ENCODE results near the gene WNT7A. TPM values are rescaled to one million over a fixed set of nuclear protein-coding genes. Genes with fewer than 3 reads are reported as not detected.

WNT7A gene
- total RNA-seq, 4 donors from 2014 or later: 0.17 TPM; not detected in 3

DNA sequence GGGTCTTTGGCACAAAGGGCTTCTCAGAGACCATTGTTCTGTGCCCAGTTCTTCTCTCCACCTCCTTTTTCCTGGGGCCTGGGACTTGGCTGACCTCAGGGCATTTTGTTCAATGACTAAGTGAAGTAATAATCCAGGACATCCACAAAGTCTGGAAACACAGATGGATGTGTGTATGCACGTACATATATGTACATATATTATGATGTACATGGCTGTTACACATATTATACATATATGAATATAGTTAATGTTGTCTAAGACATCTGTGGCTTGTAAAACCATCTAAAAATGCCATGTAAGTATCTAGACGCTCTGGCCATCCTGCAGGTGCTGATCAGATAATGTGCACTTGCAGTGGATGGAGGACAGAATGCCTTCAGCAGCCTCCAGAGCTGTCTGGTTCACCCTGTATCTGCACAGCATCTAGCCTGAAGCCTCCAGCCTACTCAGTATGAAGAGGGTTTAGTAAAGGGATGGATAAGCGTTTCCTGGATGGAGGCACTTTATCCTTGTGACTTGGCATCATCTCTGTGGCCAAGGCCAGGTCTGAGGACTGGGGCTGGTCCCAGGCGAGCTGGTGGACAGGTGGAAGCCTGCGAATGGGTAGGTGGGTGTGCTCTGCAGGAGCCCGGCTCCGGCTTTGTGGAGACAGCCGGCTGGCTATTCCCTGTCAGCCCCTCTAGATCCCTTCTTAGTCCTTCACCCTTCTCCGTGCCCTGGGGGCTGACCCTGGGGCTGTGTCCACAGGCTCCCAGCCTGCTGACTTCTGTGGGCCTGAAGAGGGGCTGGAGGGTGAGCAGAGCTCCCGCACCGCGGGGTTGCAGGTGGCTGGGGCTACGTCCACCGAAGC is 88.4 kb downstream of the WNT7A start:
- TF ChIP-seq, protein P1, sequence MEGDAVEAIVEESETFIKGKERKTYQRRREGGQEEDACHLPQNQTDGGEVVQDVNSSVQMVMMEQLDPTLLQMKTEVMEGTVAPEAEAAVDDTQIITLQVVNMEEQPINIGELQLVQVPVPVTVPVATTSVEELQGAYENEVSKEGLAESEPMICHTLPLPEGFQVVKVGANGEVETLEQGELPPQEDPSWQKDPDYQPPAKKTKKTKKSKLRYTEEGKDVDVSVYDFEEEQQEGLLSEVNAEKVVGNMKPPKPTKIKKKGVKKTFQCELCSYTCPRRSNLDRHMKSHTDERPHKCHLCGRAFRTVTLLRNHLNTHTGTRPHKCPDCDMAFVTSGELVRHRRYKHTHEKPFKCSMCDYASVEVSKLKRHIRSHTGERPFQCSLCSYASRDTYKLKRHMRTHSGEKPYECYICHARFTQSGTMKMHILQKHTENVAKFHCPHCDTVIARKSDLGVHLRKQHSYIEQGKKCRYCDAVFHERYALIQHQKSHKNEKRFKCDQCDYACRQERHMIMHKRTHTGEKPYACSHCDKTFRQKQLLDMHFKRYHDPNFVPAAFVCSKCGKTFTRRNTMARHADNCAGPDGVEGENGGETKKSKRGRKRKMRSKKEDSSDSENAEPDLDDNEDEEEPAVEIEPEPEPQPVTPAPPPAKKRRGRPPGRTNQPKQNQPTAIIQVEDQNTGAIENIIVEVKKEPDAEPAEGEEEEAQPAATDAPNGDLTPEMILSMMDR (IDR thresholded peaks at IDR 0.05; ENCODE audit: low read depth): no peak

DNA sequence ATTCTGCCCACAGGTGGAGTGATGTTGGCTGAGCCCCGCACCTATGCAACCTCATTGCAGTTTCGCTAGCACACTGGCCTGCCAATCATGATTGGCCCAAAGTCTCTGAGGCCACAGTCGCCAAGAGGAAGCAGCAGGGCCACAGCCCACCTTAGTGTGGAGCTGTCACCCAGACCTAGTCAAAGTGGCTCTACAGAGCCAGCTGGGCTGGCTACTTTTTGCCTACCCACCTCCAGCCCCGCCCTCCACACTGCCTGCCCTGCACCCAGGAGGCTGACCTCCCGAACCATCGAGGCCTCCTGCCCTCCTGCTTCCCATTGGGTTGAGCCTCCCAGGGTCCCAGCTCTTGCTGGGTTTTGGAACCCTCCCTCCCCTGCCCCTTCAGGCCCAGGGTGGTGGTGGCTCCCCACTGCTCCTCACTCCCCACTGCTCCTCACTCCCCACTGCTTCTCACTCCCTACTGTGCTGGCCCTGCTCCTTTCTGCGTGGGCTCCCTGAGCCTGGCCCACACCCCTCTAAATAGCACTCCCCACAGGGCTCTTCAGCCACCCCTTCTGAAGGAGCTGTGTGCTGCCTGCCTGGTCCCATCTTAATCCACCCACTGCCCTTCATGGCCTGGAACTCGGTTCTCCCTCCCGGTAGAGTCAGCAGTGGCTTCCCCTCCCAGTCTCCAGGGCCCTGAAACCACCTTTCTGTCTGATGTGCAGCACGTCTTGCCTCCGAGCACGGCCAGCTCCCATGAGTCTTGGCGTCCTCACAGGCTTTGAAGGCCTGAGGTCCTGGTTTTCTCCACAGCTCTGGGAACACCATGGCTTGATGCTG is 89.3 kb downstream of the WNT7A start:
- TF ChIP-seq, protein P1 (IDR thresholded peaks at IDR 0.05; ENCODE audit: low read depth): no peak

DNA sequence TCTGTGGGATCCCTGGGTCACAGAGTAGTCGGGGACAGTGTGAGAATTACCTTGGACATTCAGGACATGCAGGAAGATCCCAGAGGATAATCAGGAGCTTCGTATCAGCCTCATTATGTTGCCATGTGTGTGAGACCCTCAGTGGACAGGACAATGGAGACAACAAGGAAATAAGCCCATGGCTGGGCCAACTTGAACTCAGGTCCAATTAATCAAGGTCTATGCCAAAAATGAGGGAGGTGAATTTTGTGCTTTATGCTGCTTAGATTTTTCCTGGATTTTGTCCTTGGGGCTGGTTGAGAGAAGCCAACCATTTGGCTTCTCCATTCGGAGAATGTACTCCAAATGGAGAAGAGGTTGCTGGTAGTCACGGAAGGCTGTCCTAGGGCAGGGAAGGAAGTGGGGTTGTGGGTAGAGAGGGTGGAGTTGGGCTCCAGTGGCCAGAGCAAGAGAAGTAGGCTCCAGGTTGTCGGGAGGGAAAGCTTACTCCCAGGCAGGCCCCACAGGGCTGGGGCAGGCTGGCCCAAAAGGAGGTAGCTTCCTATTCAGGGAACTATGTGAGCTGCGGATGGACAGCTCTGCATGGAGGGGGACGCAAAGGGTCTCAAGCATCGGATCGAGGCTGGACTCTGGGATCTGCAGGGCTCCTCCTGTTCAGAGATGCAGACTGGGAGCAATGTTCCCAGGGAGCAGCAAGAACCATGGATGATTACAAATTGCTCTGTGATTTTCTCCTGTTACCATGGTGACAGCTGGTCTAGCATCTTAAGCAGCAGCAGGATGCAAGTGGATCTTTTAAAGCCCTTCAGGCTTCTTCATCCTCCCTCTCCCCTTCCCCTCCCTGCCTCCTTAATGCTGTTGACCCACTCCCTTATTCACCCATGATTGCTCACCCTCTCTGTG is 91.1 kb downstream of the WNT7A start:
- TF ChIP-seq, protein P1 (IDR thresholded peaks at IDR 0.05; ENCODE audit: low read depth): no peak

DNA sequence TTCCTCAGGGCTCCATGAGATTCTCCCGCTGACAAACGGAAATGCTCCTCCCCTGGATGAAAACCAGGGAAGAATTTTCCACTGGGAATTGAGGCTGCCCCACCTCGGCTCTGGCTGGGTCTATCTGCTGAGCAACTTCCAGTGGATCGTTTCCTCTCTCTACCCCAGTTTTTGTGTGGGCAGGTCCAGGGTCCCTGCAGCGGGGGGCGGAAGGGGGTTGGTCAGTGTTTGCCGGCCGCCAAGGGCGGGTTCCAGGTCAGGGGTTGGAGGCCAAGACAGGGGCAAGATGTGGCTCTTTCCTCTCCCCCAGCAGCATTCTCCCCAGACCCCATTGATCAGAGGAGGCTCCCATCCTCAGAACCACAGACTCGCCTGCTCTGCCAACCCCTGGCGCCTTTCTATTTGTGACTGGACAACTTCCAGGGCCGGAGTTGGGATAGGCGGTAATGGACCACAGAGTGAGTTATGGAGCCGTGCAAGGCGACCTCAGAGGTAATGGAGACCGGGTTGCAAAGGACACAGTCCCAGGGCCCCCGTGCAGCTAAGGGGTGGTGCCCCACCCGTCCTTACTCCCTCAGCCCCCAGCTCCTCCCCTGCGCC is 92.2 kb downstream of the WNT7A start:
- TF ChIP-seq, protein P1 (IDR thresholded peaks at IDR 0.05; ENCODE audit: low read depth): no peak

DNA sequence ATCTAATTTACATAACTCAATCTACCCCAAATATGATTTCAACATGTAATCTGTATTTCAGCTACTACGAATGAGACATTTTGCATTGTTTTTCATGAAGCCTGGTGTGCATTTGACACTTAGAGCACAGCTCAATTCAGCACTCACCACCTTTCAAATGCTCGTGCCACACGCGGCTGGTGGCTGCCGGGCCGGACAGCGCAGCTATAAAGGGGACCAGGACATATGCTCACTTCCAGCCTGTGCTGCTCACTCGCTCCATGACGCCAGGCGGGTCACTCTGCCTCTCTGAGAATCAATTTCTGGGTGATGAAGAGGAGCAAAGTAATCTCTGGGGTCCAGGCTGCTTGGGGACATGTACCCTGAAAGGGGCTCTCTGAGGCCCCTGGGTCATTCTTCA is 93.1 kb downstream of the WNT7A start:
- TF ChIP-seq, protein P1 (IDR thresholded peaks at IDR 0.05; ENCODE audit: low read depth): no peak

DNA sequence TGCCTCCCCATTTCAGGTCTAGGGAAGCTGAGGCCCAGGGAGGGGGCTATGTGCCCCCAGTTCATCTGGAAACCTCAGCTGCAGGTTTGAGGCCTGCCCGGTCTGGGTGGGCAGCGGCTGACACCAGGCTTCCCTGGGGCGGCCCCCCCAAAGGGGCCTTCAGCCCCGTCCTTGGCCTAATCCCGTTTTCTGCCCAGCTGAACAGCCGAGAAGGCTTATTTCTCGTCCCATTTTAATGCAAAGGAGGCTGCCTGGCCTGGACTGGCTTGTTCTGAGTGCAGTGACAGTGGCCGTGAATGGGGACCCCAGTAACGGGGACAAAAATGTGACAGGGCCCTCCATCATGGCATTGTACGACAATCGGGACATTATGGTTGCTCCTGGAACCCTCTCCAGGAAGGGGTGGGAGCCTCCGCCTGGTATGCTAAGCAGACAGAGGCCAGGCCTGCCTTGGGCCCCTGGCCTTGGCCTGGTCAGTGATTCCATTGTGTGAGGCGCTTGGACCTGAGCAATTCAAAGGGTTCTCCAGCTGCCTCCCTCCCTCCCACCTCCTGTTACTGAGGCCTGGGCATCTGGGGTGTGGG is 93.9 kb downstream of the WNT7A start:
- TF ChIP-seq, protein P1 (IDR thresholded peaks at IDR 0.05; ENCODE audit: low read depth): no peak

Data from subcutaneous adipose tissue (tissue), 4 donors.